Fibroblast of lung (primary cell): ENCODE results near the gene LAYN. TPM values are rescaled to one million over a fixed set of nuclear protein-coding genes. Genes with fewer than 3 reads are reported as not detected.

Experiments used
- DNase-seq, 2 donors: peaks; one replicate each; pipeline versions ENCODE4 v3.0.0 to v3.0.0-alpha.2; 2010; ENCODE audit warnings: low read depth in 2 of 2
- H2AFZ ChIP-seq: 2 replicates; pipeline ENCODE4 v1.5.1; 2012; ENCODE audit warnings: low read length, control low read depth, inconsistent platforms
- H3K27ac ChIP-seq: 2 replicates; pipeline ENCODE4 v1.5.1; 2011; ENCODE audit warnings: low read length, control low read depth; ENCODE audit not compliant: insufficient read depth
- H3K27me3 ChIP-seq: 2 replicates; pipeline ENCODE4 v1.5.1; 2011; ENCODE audit warnings: mild to moderate bottlenecking, low read length; ENCODE audit not compliant: control insufficient read depth, insufficient read depth
- H3K36me3 ChIP-seq: 2 replicates; pipeline ENCODE4 v1.5.1; 2011; ENCODE audit warnings: low read length; ENCODE audit not compliant: control insufficient read depth, insufficient read depth
- H3K4me1 ChIP-seq: 2 replicates; pipeline ENCODE4 v1.5.1; 2011; ENCODE audit warnings: low read length; ENCODE audit not compliant: control insufficient read depth, insufficient read depth; ENCODE audit errors: extremely low read depth
- H3K4me2 ChIP-seq: 2 replicates; pipeline ENCODE4 v1.5.1; 2011; ENCODE audit warnings: low read length, control low read depth; ENCODE audit not compliant: insufficient read depth; ENCODE audit errors: extremely low read depth
- H3K4me3 ChIP-seq, 4 experiments: fragments of 200-600 bp in 1 of 4; sonication (generic) in 1 of 4; replicated peaks in 1 of 4; 2 replicates each; pipeline ENCODE4 v1.5.1; 2011 to 2016; ENCODE audit warnings: low read length in 4 of 4, low read depth in 3 of 4, mild to moderate bottlenecking in 3 of 4, control low read depth in 2 of 4, inconsistent platforms in 1 of 4, mixed read lengths in 1 of 4; ENCODE audit not compliant: insufficient read depth in 1 of 4; ENCODE audit errors: control extremely low read depth in 1 of 4
- H3K79me2 ChIP-seq: 2 replicates; pipeline ENCODE4 v1.5.1; 2012; ENCODE audit warnings: mild to moderate bottlenecking, low read length, inconsistent platforms; ENCODE audit not compliant: control insufficient read depth, insufficient read depth
- H3K9ac ChIP-seq: 2 replicates; pipeline ENCODE4 v1.5.1; 2011; ENCODE audit warnings: mild to moderate bottlenecking, low read length, control low read depth; ENCODE audit not compliant: insufficient read depth
- H3K9me3 ChIP-seq: 2 replicates; pipeline ENCODE4 v1.5.1; 2012; ENCODE audit warnings: low read depth, low read length; ENCODE audit not compliant: control insufficient read depth, insufficient read depth
- H4K20me1 ChIP-seq: 2 replicates; pipeline ENCODE4 v1.5.1; 2011; ENCODE audit warnings: low read length; ENCODE audit not compliant: control insufficient read depth, insufficient read depth; ENCODE audit errors: extremely low read depth
- EZH2 ChIP-seq: IDR thresholded peaks from 2 replicates; pipeline ENCODE4 v1.5.1; 2012; ENCODE audit warnings: low read length, control low read depth, mild to moderate bottlenecking; ENCODE audit errors: missing control alignments
- polyA plus RNA-seq, 2 donors: library from polyadenylated mRNA; depleted of rRNA in 1 of 2; stranded (reverse) in 1 of 2; unstranded in 1 of 2; fragments of >200 nt; gene quantifications; 2 replicates each; pipeline ENCODE4 v1.2.1, GENCODE V29; 2011 to 2012; ENCODE audit warnings: missing spikeins in 1 of 2
- total RNA-seq: library from RNA; depleted of rRNA; stranded (reverse); fragments of >200 nt; gene quantifications from 2 replicates; pipeline ENCODE4 v1.2.1, GENCODE V29; 2014
- TF ChIP-seq, protein P1 (sequence below), 2 donors: IDR thresholded peaks in 1 of 2; conservative IDR thresholded peaks in 1 of 2; 1 replicate in 1 of 2; 2 replicates in 1 of 2; pipeline ENCODE4 v1.5.1; 2011 to 2012; ENCODE audit warnings: low read length in 2 of 2, control low read depth in 1 of 2, inconsistent platforms in 1 of 2, low read depth in 1 of 2, mild to moderate bottlenecking in 1 of 2

LAYN gene
- total and polyA plus RNA-seq, 2 donors (not counting 1 experiment from before 2014, with no cell fraction given): 117 to 140 TPM

DNA sequence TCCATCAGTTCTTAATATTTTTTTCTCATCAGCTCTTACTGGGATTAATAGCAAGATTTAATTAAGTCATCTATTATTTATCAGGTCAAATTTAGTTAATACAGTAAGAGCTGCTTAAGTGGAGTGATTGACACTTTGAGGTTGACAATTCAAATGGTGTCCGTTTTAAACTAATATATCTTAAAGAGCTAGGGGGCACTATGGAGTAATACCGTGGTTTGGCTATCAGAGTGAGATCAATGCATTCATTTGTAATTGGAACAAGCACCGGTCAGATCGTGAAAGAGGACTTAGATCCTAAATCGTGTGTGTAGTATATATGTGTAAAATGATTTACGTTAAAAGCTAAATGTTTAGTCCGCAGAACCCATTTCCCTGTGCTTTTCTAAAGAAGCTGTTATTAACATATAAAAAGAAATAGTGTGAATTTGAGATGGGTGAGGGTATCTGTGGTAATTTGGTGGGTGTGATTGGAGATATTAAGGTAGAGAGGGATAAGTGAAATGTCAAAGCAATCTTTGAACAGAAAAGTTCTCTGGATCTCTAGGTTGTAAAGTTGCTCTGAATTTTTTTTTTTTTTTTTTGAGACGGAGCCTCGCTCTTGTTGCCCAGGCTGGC, 64.0 kb downstream of the LAYN start:
- Histone ChIP-seq H4K20me1 (no peaks in the 10 kb centered on the region), H3K4me3 (peak overlapping the region; percentile 76 to 88 (median 81)), H3K79me2 (peaks cover 59% of the 10 kb centered on the region), H3K27me3 (no peaks in the 10 kb centered on the region), H3K27ac (peak overlapping the region; percentile 22), H3K4me1 (peaks cover 6% of the 10 kb centered on the region), H2AFZ (no peak overlapping the region), H3K9me3 (no peaks in the 10 kb centered on the region), H3K36me3 (no peaks in the 10 kb centered on the region), H3K9ac (peak overlapping the region; percentile 10), H3K4me2 (peak overlapping the region; percentile 97)
- DNase-seq: peak; percentile 33 to 67
- TF ChIP-seq, protein P1, sequence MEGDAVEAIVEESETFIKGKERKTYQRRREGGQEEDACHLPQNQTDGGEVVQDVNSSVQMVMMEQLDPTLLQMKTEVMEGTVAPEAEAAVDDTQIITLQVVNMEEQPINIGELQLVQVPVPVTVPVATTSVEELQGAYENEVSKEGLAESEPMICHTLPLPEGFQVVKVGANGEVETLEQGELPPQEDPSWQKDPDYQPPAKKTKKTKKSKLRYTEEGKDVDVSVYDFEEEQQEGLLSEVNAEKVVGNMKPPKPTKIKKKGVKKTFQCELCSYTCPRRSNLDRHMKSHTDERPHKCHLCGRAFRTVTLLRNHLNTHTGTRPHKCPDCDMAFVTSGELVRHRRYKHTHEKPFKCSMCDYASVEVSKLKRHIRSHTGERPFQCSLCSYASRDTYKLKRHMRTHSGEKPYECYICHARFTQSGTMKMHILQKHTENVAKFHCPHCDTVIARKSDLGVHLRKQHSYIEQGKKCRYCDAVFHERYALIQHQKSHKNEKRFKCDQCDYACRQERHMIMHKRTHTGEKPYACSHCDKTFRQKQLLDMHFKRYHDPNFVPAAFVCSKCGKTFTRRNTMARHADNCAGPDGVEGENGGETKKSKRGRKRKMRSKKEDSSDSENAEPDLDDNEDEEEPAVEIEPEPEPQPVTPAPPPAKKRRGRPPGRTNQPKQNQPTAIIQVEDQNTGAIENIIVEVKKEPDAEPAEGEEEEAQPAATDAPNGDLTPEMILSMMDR (conservative IDR thresholded peaks at IDR 0.05 in 1 of 2, IDR thresholded peaks at IDR 0.05 in 1 of 2; ENCODE audit: low read depth in 1 of 2, low read length in 2 of 2): peak; percentile 54
- TF ChIP-seq EZH2: no peak

DNA sequence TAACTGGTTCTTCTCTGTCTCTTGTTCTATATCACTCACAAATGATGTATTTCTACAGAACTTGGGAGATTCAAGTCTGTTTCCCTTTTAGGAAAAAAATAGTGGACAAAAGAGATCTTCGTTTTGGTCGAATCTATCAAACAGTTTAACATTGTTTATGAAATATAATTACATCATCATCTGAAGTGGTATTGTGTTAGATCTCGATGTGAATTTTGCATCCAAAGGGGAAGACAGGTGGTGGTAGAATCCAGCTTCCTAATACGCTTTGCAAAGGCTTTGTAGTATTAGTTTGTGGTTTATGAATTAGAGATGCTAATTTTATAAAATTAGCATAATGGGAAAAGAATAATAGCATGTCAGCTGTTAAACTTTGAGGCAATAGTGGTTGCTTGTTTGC, 65.2 kb downstream of the LAYN start:
- no peak for DNase-seq
- H3K4me1 ChIP-seq: peaks cover 6% of the 10 kb centered on the region
- peak overlapping the region in 2 of 4 experiments; percentile 6 to 76 for H3K4me3 ChIP-seq
- H3K36me3 ChIP-seq: no peaks in the 10 kb centered on the region
- H2AFZ ChIP-seq: no peak overlapping the region
- no peak overlapping the region for H3K4me2 ChIP-seq
- no peaks in the 10 kb centered on the region for H3K9me3 ChIP-seq
- H4K20me1 ChIP-seq: no peaks in the 10 kb centered on the region
- TF ChIP-seq EZH2: no peak
- TF ChIP-seq, protein P1 (conservative IDR thresholded peaks at IDR 0.05 in 1 of 2, IDR thresholded peaks at IDR 0.05 in 1 of 2; ENCODE audit: low read depth in 1 of 2, low read length in 2 of 2): no peak
- H3K27me3 ChIP-seq: no peaks in the 10 kb centered on the region
- no peak overlapping the region for H3K27ac ChIP-seq
- H3K79me2 ChIP-seq: peaks cover 59% of the 10 kb centered on the region
- H3K9ac ChIP-seq: no peak overlapping the region

DNA sequence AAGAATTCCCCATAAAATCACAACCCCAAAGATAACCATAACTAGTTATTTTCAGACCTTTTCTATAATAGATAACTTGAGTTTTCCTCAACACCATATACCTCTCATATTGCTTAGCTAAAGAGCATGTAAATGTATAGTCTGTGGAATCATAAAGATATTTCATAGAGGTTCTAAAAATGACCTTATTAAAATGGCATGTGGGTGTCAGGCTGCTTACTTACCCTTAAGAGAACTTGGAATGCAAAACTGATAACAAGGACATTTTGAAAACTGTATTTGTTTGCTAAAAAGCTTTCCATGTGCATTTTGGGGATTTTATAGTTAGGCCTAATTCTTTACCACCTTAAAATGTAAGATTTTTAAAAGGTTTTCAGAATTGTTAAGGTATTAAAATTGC, 66.5 kb downstream of the LAYN start:
- Histone ChIP-seq H3K27me3 (no peaks in the 10 kb centered on the region), H3K79me2 (peaks cover 59% of the 10 kb centered on the region), H3K4me3 (no peak overlapping the region), H3K36me3 (no peaks in the 10 kb centered on the region), H2AFZ (no peak overlapping the region), H3K4me2 (peak overlapping the region; percentile 48), H3K9me3 (no peaks in the 10 kb centered on the region), H3K27ac (no peak overlapping the region), H3K4me1 (peaks cover 7% of the 10 kb centered on the region), H4K20me1 (no peaks in the 10 kb centered on the region), H3K9ac (no peak overlapping the region)
- peak in 1 of 2 donors; percentile 68 for DNase-seq
- TF ChIP-seq, protein P1 (conservative IDR thresholded peaks at IDR 0.05 in 1 of 2, IDR thresholded peaks at IDR 0.05 in 1 of 2; ENCODE audit: low read depth in 1 of 2, low read length in 2 of 2): no peak
- TF ChIP-seq EZH2: no peak
